ENCODE measurements around the gene SPIRE2. TPM values are rescaled to one million over a fixed set of nuclear protein-coding genes. Genes with fewer than 3 reads are reported as not detected.

The SPIRE2 gene
- total and polyA plus RNA-seq, 2 of the 13 experiments (the other 11 are each of a cell fraction or from before 2014, with no cell fraction given) = 13.3 to 37.5 TPM

DNA sequence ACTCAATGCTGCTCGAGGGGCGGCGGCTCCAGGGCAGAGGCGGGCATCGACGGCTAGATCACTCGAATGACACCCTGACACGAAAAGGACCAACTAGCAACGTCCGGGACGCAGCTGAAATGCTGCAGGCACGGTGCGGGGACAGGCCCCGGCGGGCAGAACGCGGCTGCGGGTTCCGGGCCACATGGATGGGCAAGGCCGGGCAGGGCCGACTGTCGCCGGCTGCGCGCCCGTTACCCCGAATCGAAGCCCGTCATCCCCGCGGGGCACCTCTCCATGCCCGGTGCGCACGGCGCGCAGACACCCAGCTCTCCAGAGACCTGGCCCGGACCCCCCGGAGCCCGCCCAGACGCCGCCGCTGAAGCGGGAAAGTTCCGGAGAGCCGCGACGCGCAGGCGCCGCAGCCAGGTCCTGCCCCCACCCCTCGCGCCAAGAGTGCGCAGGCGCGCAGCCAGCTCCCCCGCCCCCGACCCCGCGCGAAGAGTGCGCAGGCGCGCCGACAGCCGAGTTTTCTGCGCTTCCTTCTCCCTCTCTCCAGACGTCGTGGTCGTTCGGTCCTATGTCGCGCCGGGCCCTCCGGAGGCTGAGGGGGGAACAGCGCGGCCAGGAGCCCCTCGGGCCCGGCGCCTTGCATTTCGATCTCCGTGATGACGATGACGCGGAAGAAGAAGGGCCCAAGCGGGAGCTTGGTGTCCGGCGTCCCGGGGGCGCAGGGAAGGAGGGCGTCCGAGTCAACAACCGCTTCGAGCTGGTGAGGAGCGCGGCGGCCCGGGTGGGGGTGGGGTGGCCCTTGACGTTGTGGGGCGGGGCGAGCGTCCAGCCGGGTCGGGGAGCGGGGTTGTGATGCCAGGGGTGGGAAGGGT is 45.1 kb downstream of the SPIRE2 start, which contains the start of gene TCF25 (continued):
- peak; percentile 84 for TF ChIP-seq SALL2 (CRISPR knock-in tag; IDR thresholded peaks at IDR 0.05)
- no peak; the same call in 1 of the 2 replicates for TF ChIP-seq ZNF782 (CRISPR knock-in tag; IDR thresholded peaks at IDR 0.05; ENCODE audit: borderline replicate concordance)
- TF ChIP-seq ZNF737 (CRISPR knock-in tag; IDR thresholded peaks at IDR 0.05; ENCODE audit: borderline replicate concordance) = peak; percentile 95
- TF ChIP-seq ZBTB8A (CRISPR knock-in tag; IDR thresholded peaks at IDR 0.05; ENCODE audit: borderline replicate concordance, low read depth) = no peak
- TF ChIP-seq ZNF12 (CRISPR knock-in tag; IDR thresholded peaks at IDR 0.05) = peak; percentile 51; the same call in 1 of the 2 replicates
- TF ChIP-seq, protein P1, sequence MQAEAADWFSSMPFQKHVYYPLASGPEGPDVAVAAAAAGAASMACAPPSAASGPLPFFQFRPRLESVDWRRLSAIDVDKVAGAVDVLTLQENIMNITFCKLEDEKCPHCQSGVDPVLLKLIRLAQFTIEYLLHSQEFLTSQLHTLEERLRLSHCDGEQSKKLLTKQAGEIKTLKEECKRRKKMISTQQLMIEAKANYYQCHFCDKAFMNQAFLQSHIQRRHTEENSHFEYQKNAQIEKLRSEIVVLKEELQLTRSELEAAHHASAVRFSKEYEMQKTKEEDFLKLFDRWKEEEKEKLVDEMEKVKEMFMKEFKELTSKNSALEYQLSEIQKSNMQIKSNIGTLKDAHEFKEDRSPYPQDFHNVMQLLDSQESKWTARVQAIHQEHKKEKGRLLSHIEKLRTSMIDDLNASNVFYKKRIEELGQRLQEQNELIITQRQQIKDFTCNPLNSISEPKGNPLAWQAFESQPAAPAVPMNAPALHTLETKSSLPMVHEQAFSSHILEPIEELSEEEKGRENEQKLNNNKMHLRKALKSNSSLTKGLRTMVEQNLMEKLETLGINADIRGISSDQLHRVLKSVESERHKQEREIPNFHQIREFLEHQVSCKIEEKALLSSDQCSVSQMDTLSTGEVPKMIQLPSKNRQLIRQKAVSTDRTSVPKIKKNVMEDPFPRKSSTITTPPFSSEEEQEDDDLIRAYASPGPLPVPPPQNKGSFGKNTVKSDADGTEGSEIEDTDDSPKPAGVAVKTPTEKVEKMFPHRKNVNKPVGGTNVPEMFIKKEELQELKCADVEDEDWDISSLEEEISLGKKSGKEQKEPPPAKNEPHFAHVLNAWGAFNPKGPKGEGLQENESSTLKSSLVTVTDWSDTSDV (CRISPR knock-in tag; IDR thresholded peaks at IDR 0.05) = peak; percentile 98; the same call in 1 of the 2 replicates
- no peak for TF ChIP-seq DNMT1 (CRISPR knock-in tag; IDR thresholded peaks at IDR 0.05)
- TF ChIP-seq CEBPB (IDR thresholded peaks at IDR 0.05; ENCODE audit: borderline replicate concordance, low read depth, low read length) = no peak
- no peak for TF ChIP-seq ZNF674 (CRISPR knock-in tag; IDR thresholded peaks at IDR 0.05; ENCODE audit: low read depth)
- TF ChIP-seq, protein P2, sequence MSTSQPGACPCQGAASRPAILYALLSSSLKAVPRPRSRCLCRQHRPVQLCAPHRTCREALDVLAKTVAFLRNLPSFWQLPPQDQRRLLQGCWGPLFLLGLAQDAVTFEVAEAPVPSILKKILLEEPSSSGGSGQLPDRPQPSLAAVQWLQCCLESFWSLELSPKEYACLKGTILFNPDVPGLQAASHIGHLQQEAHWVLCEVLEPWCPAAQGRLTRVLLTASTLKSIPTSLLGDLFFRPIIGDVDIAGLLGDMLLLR (CRISPR knock-in tag; IDR thresholded peaks at IDR 0.05) = peak; percentile 87
- peak; percentile 26 for TF ChIP-seq YY1 (IDR thresholded peaks at IDR 0.05; ENCODE audit: insufficient read depth, insufficient replicate concordance, low read depth, low read length)
- no peak; the same call in 1 of the 2 replicates for TF ChIP-seq RELA (CRISPR knock-in tag; IDR thresholded peaks at IDR 0.05)
- TF ChIP-seq, protein P3, sequence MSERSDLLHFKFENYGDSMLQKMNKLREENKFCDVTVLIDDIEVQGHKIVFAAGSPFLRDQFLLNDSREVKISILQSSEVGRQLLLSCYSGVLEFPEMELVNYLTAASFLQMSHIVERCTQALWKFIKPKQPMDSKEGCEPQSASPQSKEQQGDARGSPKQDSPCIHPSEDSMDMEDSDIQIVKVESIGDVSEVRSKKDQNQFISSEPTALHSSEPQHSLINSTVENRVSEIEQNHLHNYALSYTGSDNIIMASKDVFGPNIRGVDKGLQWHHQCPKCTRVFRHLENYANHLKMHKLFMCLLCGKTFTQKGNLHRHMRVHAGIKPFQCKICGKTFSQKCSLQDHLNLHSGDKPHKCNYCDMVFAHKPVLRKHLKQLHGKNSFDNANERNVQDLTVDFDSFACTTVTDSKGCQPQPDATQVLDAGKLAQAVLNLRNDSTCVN (CRISPR knock-in tag; IDR thresholded peaks at IDR 0.05; ENCODE audit: borderline replicate concordance) = peak; percentile 62
- TF ChIP-seq ZBTB7A (CRISPR knock-in tag; IDR thresholded peaks at IDR 0.05) = peak; percentile 51
- TF ChIP-seq KLF6 (CRISPR knock-in tag; IDR thresholded peaks at IDR 0.05) = peak; percentile 96
- no peak for TF ChIP-seq FLYWCH1 (CRISPR knock-in tag; IDR thresholded peaks at IDR 0.05)
- no peak for TF ChIP-seq HMGA1 (CRISPR knock-in tag; conservative IDR thresholded peaks at IDR 0.05)
- TF ChIP-seq SP2 (CRISPR knock-in tag; IDR thresholded peaks at IDR 0.05) = no peak
- TF ChIP-seq SMARCC2 (IDR thresholded peaks at IDR 0.05) = no peak
- no peak; the same call in none of the 2 replicates for TF ChIP-seq ZNF335 (CRISPR knock-in tag; IDR thresholded peaks at IDR 0.05)
- no peak for TF ChIP-seq NFYC (CRISPR knock-in tag; IDR thresholded peaks at IDR 0.05)
- TF ChIP-seq KLF15 (CRISPR knock-in tag; IDR thresholded peaks at IDR 0.05; ENCODE audit: borderline replicate concordance) = peak; percentile 80; the same call in 1 of the 2 replicates
- no peak for TF ChIP-seq NFE2L1 (CRISPR knock-in tag; IDR thresholded peaks at IDR 0.05; ENCODE audit: borderline replicate concordance)
- peak; percentile 94 for TF ChIP-seq KDM2A (CRISPR knock-in tag; IDR thresholded peaks at IDR 0.05; ENCODE audit: borderline replicate concordance, low read depth)
- TF ChIP-seq, protein P4, sequence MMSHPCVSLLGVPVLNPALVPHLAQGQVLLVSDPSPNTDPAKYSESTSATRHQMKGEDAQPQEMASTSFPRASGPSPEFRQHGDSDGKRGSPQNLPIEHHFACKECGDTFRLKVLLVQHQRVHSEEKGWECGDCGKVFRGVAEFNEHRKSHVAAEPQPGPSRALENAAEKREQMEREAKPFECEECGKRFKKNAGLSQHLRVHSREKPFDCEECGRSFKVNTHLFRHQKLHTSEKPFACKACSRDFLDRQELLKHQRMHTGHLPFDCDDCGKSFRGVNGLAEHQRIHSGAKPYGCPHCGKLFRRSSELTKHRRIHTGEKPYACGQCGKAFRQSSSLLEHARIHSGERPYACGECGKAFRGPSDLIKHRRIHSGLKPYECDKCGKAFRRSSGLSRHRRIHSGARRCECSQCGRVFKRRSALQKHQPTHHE (CRISPR knock-in tag; IDR thresholded peaks at IDR 0.05; ENCODE audit: borderline replicate concordance) = peak; percentile 97

All from HepG2 (cell line).